Endothelial cell of umbilical vein (primary cell): ENCODE results near the gene HYAL3. TPM values are rescaled to one million over a fixed set of nuclear protein-coding genes. Genes with fewer than 3 reads are reported as not detected.

Source experiments
- BruUV-seq: library from RNA; stranded (reverse); fragments of 400-500 nt; replicated peaks from 2 replicates; lab custom pipeline; 2021; lab: Mats Ljungman, UMichigan
- CTCF ChIA-PET: fragments of 300-600, 350-600 bp; sonication (Branson Sonifier 250); formaldehyde crosslinking; loops from one replicate; lab custom pipeline; 2021; ENCODE audit warnings: antibody characterized with exemption, inconsistent platforms; lab: Charles Lee
- POLR2A ChIA-PET: fragments of 300-600, 350-600 bp; sonication (Branson Sonifier 250); formaldehyde crosslinking; loops from one replicate; lab custom pipeline; 2021; ENCODE audit warnings: antibody characterized with exemption, inconsistent platforms; lab: Charles Lee
- DNase-seq: peaks from one replicate; pipeline ENCODE4 v3.0.0-alpha.2; 2011; ENCODE audit warnings: low read depth, low spot score
- FAIRE-seq: peaks from 2 replicates; lab custom pipeline; 2011; peaks lifted over from hg19 to GRCh38; lab: Jason Lieb, UNC
- H2AFZ ChIP-seq: 2 replicates; pipeline ENCODE4 v1.6.0; 2012; ENCODE audit warnings: low read depth, low read length, control low read depth, inconsistent platforms
- H3K27ac ChIP-seq: 2 replicates; pipeline ENCODE4 v1.5.1; 2011; ENCODE audit warnings: low read depth, mild to moderate bottlenecking, control low read depth, low read length, moderate library complexity; ENCODE audit not compliant: insufficient read depth
- H3K27me3 ChIP-seq, 2 experiments: 2 replicates each; pipeline versions ENCODE4 v1.6.0 to v1.6.1; 2011; ENCODE audit warnings: low read length in 2 of 2, mixed read lengths in 1 of 2; ENCODE audit not compliant: control insufficient read depth in 2 of 2, insufficient read depth in 2 of 2
- H3K36me3 ChIP-seq, 2 experiments: 2 replicates in 1 of 2; 3 replicates in 1 of 2; pipeline ENCODE4 v1.5.1; 2011; ENCODE audit warnings: low read length in 2 of 2, mild to moderate bottlenecking in 1 of 2, moderate library complexity in 1 of 2; ENCODE audit not compliant: control insufficient read depth in 2 of 2, insufficient read depth in 2 of 2; ENCODE audit errors: extremely low read depth in 1 of 2
- H3K4me1 ChIP-seq: 3 replicates; pipeline ENCODE4 v1.5.1; 2011; ENCODE audit warnings: mild to moderate bottlenecking, low read length; ENCODE audit not compliant: control insufficient read depth, insufficient read depth; ENCODE audit errors: extremely low read depth
- H3K4me2 ChIP-seq: 2 replicates; pipeline ENCODE4 v1.6.1; 2011; ENCODE audit warnings: low read length, control low read depth, mixed read lengths; ENCODE audit not compliant: insufficient read depth
- H3K4me3 ChIP-seq, 3 experiments: fragments of 200-600 bp in 1 of 3; sonication (generic), shearing (Covaris generic) in 1 of 3; replicated peaks in 1 of 3; 2 replicates each; pipeline ENCODE4 v1.5.1; 2011 to 2016; ENCODE audit warnings: control low read depth in 3 of 3, low read length in 3 of 3, mild to moderate bottlenecking in 2 of 3, inconsistent platforms in 1 of 3, low read depth in 1 of 3, moderate library complexity in 1 of 3; ENCODE audit not compliant: insufficient read depth in 1 of 3
- H3K79me2 ChIP-seq: 2 replicates; pipeline ENCODE4 v1.6.0; 2012; ENCODE audit warnings: low read length, inconsistent platforms; ENCODE audit not compliant: control insufficient read depth, insufficient read depth
- H3K9ac ChIP-seq: replicated peaks from 2 replicates; pipeline ENCODE3; 2011; ENCODE audit warnings: low read length, control low read depth; ENCODE audit not compliant: insufficient read depth; ENCODE audit errors: extremely low read depth
- H3K9me1 ChIP-seq: replicated peaks from 3 replicates; pipeline ENCODE4 v1.6.0; 2011; ENCODE audit warnings: mild to moderate bottlenecking, low read length; ENCODE audit not compliant: control insufficient read depth, insufficient read depth; ENCODE audit errors: extremely low read depth
- H3K9me3 ChIP-seq: replicated peaks from 2 replicates; pipeline ENCODE4 v1.5.1; 2012; ENCODE audit warnings: low read length, inconsistent platforms; ENCODE audit not compliant: control insufficient read depth, insufficient read depth
- H4K20me1 ChIP-seq: replicated peaks from 2 replicates; pipeline ENCODE3; 2011; ENCODE audit warnings: mild to moderate bottlenecking, low read length; ENCODE audit not compliant: control insufficient read depth, insufficient read depth; ENCODE audit errors: extremely low read depth
- EZH2 ChIP-seq: IDR thresholded peaks from 2 replicates; pipeline ENCODE4 v1.6.1; 2012; ENCODE audit warnings: borderline replicate concordance, low read depth, mild to moderate bottlenecking, moderate library complexity, low read length, inconsistent platforms; ENCODE audit not compliant: severe bottlenecking
- FOS ChIP-seq: IDR thresholded peaks from 2 replicates; pipeline ENCODE4 v1.6.1; 2011; ENCODE audit warnings: mild to moderate bottlenecking, low read length, moderate library complexity, borderline replicate concordance; ENCODE audit not compliant: insufficient read depth
- GATA2 ChIP-seq: IDR thresholded peaks from 2 replicates; pipeline ENCODE4 v1.7.0; 2011; ENCODE audit warnings: low read depth, mild to moderate bottlenecking, moderate library complexity, mixed read lengths, low read length; ENCODE audit not compliant: insufficient read length, insufficient read depth
- JUN ChIP-seq: IDR thresholded peaks from 2 replicates; pipeline ENCODE4 v1.6.1; 2011; ENCODE audit warnings: borderline replicate concordance, low read depth; ENCODE audit not compliant: insufficient read length, insufficient read depth
- MYC ChIP-seq: IDR thresholded peaks from one replicate; pipeline ENCODE4 v1.6.1; 2011; ENCODE audit warnings: mild to moderate bottlenecking, low read depth, low read length
- POLR2A ChIP-seq: IDR thresholded peaks from 2 replicates; pipeline ENCODE4 v1.6.1; 2012; ENCODE audit warnings: low read depth, mild to moderate bottlenecking, control low read depth, low read length
- POLR2AphosphoS5 ChIP-seq: IDR thresholded peaks from 2 replicates; pipeline ENCODE4 v1.6.1; 2012; ENCODE audit warnings: low read depth, mild to moderate bottlenecking, control low read depth, low read length, moderate library complexity; ENCODE audit not compliant: insufficient read depth
- dilution Hi-C: fragments of 300-500 bp; cut with MboI; formaldehyde crosslinking; loops from one replicate; pipeline ENCODE4 v1.15.0; 2019; ENCODE audit warnings: low sequenced_read_pairs; ENCODE audit not compliant: extremely low pct_ligation_motif_present
- intact Hi-C: fragments of 100-400 bp; cut with micrococcal nuclease; formaldehyde crosslinking; loops from one replicate; pipeline ENCODE4 v1.10.0; 2022
- polyA plus RNA-seq, 4 experiments: library from polyadenylated mRNA; depleted of rRNA in 3 of 4; stranded (reverse) in 3 of 4; unstranded in 1 of 4; fragments of >200 nt; gene quantifications; 2 replicates each; pipeline versions ENCODE4 v1.2.1 to v1.2.3, GENCODE V29; 2011 to 2012; ENCODE audit warnings: missing spikeins in 1 of 4
- total RNA-seq: library from RNA; stranded (reverse); gene quantifications from 2 replicates; pipeline ENCODE4 v1.2.3, GENCODE V29; 2021
- TF ChIP-seq, protein P1 (sequence below), 2 donors: IDR thresholded peaks; 1 replicate in 1 of 2; 2 replicates in 1 of 2; pipeline ENCODE4 v1.5.1; 2011; ENCODE audit warnings: low read length in 2 of 2, mild to moderate bottlenecking in 2 of 2, moderate library complexity in 2 of 2, control low read depth in 1 of 2, inconsistent platforms in 1 of 2, low read depth in 1 of 2; ENCODE audit not compliant: insufficient read depth in 1 of 2; ENCODE audit errors: extremely low read depth in 1 of 2
- TF ChIP-seq, protein P2 (sequence below): IDR thresholded peaks from 2 replicates; pipeline ENCODE4 v1.6.1; 2011; ENCODE audit not compliant: insufficient read depth, insufficient read length

Gene HYAL3
- total and polyA plus RNA-seq, 2 donors (not counting 3 experiments of a cell fraction or from before 2014, with no cell fraction given): 4.8 to 11.5 TPM

DNA sequence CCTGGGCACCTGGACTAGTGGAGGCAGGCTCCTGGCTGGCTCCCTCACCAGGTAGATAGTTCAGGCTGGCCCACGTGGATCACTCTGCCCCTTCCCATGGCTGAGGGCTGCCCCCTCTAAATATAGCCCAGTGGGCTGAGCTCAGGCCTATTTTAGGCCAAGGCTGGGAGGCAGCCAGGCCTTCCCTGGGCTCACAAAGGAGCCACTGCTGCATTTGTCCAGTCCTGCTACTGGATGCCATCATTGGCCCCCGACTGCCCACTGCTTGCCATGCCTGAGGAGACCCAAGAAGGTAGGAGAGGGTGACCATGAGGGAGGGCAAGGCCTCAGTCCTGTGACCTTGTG is 20.4 kb downstream of the HYAL3 start, which contains the start of gene LSMEM2:
TSS of gene LSMEM2 (plus strand) at position 208 of the 345 bp plus-strand sequence. CDS start at position 235, 27 bp downstream.
- Histone ChIP-seq H4K20me1 (no peaks in the 10 kb centered on the region), H3K79me2 (no peaks in the 10 kb centered on the region), H3K27ac (no peak within 1 kb of the TSS), H3K36me3 (no peaks in the 10 kb centered on the region), H2AFZ (no peak within 1 kb of the TSS), H3K4me3 (no peak within 1 kb of the TSS), H3K9me1 (no peaks in the 10 kb centered on the region), H3K9ac (no peak within 1 kb of the TSS), H3K9me3 (no peaks in the 10 kb centered on the region), H3K27me3 (peaks cover 18 to 21% of the 10 kb centered on the region in 2 experiments), H3K4me1 (no peaks in the 10 kb centered on the region), H3K4me2 (no peak within 1 kb of the TSS)
- intact Hi-C loops (no loop called here), dilution Hi-C loops (no loop called here)
- DNase-seq (no peak), FAIRE-seq (no peak)
- ChIA-PET CTCF (interaction anchor here (1.4 to 2.2 kb wide), 6 partner anchors 13 to 85 kb away, joined by 4 to 9 read pairs (median 6); partner anchors contain the start of genes GNAI2 and IFRD2), POLR2A (no interaction called here)
- TF ChIP-seq FOS: no peak
- TF ChIP-seq MYC: no peak
- TF ChIP-seq, protein P1, sequence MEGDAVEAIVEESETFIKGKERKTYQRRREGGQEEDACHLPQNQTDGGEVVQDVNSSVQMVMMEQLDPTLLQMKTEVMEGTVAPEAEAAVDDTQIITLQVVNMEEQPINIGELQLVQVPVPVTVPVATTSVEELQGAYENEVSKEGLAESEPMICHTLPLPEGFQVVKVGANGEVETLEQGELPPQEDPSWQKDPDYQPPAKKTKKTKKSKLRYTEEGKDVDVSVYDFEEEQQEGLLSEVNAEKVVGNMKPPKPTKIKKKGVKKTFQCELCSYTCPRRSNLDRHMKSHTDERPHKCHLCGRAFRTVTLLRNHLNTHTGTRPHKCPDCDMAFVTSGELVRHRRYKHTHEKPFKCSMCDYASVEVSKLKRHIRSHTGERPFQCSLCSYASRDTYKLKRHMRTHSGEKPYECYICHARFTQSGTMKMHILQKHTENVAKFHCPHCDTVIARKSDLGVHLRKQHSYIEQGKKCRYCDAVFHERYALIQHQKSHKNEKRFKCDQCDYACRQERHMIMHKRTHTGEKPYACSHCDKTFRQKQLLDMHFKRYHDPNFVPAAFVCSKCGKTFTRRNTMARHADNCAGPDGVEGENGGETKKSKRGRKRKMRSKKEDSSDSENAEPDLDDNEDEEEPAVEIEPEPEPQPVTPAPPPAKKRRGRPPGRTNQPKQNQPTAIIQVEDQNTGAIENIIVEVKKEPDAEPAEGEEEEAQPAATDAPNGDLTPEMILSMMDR (IDR thresholded peaks at IDR 0.05; ENCODE audit: extremely low read depth in 1 of 2, insufficient read depth in 1 of 2, low read depth in 1 of 2, low read length in 2 of 2): no peak
- TF ChIP-seq, protein P2, sequence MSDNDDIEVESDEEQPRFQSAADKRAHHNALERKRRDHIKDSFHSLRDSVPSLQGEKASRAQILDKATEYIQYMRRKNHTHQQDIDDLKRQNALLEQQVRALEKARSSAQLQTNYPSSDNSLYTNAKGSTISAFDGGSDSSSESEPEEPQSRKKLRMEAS: no peak
- no peak for TF ChIP-seq GATA2
- TF ChIP-seq POLR2A: no peak
- no peak for TF ChIP-seq EZH2
- TF ChIP-seq JUN: no peak
- TF ChIP-seq POLR2AphosphoS5: no peak
- BruUV-seq: no TSS peak
